CD4-positive, alpha-beta T cell (primary cell): ENCODE measurements around the gene GPSM1. TPM values are rescaled to one million over a fixed set of nuclear protein-coding genes. Genes with fewer than 3 reads are reported as not detected.

Experiments used
- ATAC-seq: fragments of 200-7000 bp; cut with Tn5 transposase; one replicate; pipeline ENCODE4 v1.10.0; 2022; ENCODE audit warnings: mild to moderate bottlenecking; ENCODE audit not compliant: poor library complexity
- CTCF ChIA-PET: fragments of 350-600 bp; sonication (Branson Sonifier 250); formaldehyde crosslinking; loops from one replicate; lab custom pipeline; 2021; ENCODE audit warnings: antibody characterized with exemption, inconsistent platforms; lab: Charles Lee
- POLR2A ChIA-PET: fragments of 350-600 bp; sonication (Branson Sonifier 250); formaldehyde crosslinking; loops from one replicate; lab custom pipeline; 2021; ENCODE audit warnings: antibody characterized with exemption, inconsistent platforms; lab: Charles Lee
- DNase-seq, 14 experiments: peaks; one replicate each; pipeline ENCODE4 v3.0.0-alpha.2; 2013 to 2020; ENCODE audit warnings: mixed read lengths in 2 of 14
- H3K27ac ChIP-seq, 2 donors: one replicate each; pipeline versions ENCODE4 v1.5.1 to v1.7.0; 2013; ENCODE audit warnings: low read length in 2 of 2, low read depth in 1 of 2, mild to moderate bottlenecking in 1 of 2
- H3K27me3 ChIP-seq, 2 experiments: 1 replicate in 1 of 2; 2 replicates in 1 of 2; pipeline versions ENCODE4 v1.6.1 to v1.7.0; 2013; ENCODE audit warnings: low read length in 2 of 2, control low read depth in 1 of 2, mild to moderate bottlenecking in 1 of 2, moderate library complexity in 1 of 2; ENCODE audit not compliant: insufficient read depth in 2 of 2, control insufficient read depth in 1 of 2
- H3K36me3 ChIP-seq: one replicate; pipeline ENCODE4 v1.6.1; 2013; ENCODE audit warnings: low read length, control low read depth; ENCODE audit not compliant: insufficient read depth
- H3K4me1 ChIP-seq: one replicate; pipeline ENCODE4 v1.6.1; 2013; ENCODE audit warnings: low read length, control low read depth; ENCODE audit not compliant: insufficient read depth
- H3K4me3 ChIP-seq: one replicate; pipeline ENCODE4 v1.5.1; 2013; ENCODE audit warnings: mild to moderate bottlenecking, low read length, moderate library complexity
- H3K9me3 ChIP-seq, 2 experiments: 1 replicate in 1 of 2; 2 replicates in 1 of 2; pipeline versions ENCODE4 v1.6.1 to v1.7.0; 2013; ENCODE audit warnings: low read length in 2 of 2, mild to moderate bottlenecking in 2 of 2, control low read depth in 1 of 2, moderate library complexity in 1 of 2; ENCODE audit not compliant: control insufficient read depth in 1 of 2, insufficient read depth in 1 of 2
- H3K27ac Mint-ChIP-seq: one replicate; pipeline ENCODE4 v1.8.0; 2020; ENCODE audit warnings: mixed read lengths
- H3K27me3 Mint-ChIP-seq: one replicate; pipeline ENCODE4 v1.8.0; 2021; ENCODE audit warnings: mixed read lengths
- H3K36me3 Mint-ChIP-seq: one replicate; pipeline ENCODE4 v1.8.0; 2021; ENCODE audit warnings: low read depth, mixed read lengths
- H3K4me1 Mint-ChIP-seq: one replicate; pipeline ENCODE4 v1.8.0; 2021; ENCODE audit warnings: low read depth, mixed read lengths
- H3K4me3 Mint-ChIP-seq: one replicate; pipeline ENCODE4 v1.8.0; 2020; ENCODE audit warnings: mild to moderate bottlenecking, mixed read lengths
- H3K9me3 Mint-ChIP-seq: one replicate; pipeline ENCODE4 v1.8.0; 2020; ENCODE audit warnings: mixed read lengths
- intact Hi-C, 2 experiments: fragments of 100-400 bp; cut with DNase I in 1 of 2; cut with micrococcal nuclease in 1 of 2; formaldehyde crosslinking; loops; one replicate each; pipeline versions ENCODE4 v1.15.1 to v1.9.0; 2023 to 2025; cut with DNase I, micrococcal nuclease
- total RNA-seq, 174 experiments: library from RNA in 2 of 174; stranded (reverse) in 2 of 174; gene quantifications; one replicate each; pipeline ENCODE4 v1.2.3 and lab custom pipeline; 2021 to 2026
- TF ChIP-seq, protein P1 (sequence below): fragments of 200-600 bp; IDR thresholded peaks from one replicate; pipeline ENCODE4 v1.8.0; 2022; ENCODE audit warnings: antibody characterized with exemption, mild to moderate bottlenecking

The GPSM1 gene
- total RNA-seq, 2 experiments from 2014 or later: 7.7 to 8.6 TPM

DNA sequence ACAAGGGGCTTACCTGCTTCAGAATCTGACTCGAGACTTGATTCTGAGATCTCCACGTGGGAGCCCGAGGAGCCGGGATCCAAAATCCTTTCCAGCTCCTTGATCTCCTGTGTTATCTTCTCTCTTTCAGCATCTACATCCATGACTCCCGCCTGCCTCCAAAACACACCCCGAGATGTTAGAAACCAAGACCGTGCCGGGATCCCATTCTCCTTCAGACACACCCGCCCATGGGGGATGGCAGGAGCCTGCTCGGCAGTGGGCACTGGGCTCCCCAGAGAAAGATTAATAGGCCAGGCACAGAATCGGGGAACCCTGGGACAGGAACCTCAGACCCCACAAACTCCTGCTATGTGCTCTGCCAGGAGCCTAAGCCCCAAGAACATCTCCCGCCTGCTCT, 70.9 kb downstream of the GPSM1 start:
- TF ChIP-seq, protein P1, sequence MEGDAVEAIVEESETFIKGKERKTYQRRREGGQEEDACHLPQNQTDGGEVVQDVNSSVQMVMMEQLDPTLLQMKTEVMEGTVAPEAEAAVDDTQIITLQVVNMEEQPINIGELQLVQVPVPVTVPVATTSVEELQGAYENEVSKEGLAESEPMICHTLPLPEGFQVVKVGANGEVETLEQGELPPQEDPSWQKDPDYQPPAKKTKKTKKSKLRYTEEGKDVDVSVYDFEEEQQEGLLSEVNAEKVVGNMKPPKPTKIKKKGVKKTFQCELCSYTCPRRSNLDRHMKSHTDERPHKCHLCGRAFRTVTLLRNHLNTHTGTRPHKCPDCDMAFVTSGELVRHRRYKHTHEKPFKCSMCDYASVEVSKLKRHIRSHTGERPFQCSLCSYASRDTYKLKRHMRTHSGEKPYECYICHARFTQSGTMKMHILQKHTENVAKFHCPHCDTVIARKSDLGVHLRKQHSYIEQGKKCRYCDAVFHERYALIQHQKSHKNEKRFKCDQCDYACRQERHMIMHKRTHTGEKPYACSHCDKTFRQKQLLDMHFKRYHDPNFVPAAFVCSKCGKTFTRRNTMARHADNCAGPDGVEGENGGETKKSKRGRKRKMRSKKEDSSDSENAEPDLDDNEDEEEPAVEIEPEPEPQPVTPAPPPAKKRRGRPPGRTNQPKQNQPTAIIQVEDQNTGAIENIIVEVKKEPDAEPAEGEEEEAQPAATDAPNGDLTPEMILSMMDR: no peak
- Mint-ChIP-seq H3K27me3 (no peaks in the 10 kb centered on the region), H3K4me1 (peaks cover 21% of the 10 kb centered on the region), H3K9me3 (no peaks in the 10 kb centered on the region), H3K4me3 (peak overlapping the region; percentile 88), H3K36me3 (peaks cover 21% of the 10 kb centered on the region), H3K27ac (no peak overlapping the region)
- ATAC-seq (no peak), DNase-seq (no peak)
- intact Hi-C loops: no loop called here
- CTCF ChIA-PET: interaction anchor here (1.5 kb wide), 1 partner anchor 35 kb away, joined by 7 read pairs; the partner anchor contains the start of gene DNLZ
- Histone ChIP-seq H3K4me1 (peaks cover 39% of the 10 kb centered on the region), H3K27ac (no peak overlapping the region), H3K27me3 (no peaks in the 10 kb centered on the region), H3K9me3 (no peaks in the 10 kb centered on the region), H3K36me3 (peaks cover 52% of the 10 kb centered on the region), H3K4me3 (no peak overlapping the region)
- POLR2A ChIA-PET: no interaction called here

DNA sequence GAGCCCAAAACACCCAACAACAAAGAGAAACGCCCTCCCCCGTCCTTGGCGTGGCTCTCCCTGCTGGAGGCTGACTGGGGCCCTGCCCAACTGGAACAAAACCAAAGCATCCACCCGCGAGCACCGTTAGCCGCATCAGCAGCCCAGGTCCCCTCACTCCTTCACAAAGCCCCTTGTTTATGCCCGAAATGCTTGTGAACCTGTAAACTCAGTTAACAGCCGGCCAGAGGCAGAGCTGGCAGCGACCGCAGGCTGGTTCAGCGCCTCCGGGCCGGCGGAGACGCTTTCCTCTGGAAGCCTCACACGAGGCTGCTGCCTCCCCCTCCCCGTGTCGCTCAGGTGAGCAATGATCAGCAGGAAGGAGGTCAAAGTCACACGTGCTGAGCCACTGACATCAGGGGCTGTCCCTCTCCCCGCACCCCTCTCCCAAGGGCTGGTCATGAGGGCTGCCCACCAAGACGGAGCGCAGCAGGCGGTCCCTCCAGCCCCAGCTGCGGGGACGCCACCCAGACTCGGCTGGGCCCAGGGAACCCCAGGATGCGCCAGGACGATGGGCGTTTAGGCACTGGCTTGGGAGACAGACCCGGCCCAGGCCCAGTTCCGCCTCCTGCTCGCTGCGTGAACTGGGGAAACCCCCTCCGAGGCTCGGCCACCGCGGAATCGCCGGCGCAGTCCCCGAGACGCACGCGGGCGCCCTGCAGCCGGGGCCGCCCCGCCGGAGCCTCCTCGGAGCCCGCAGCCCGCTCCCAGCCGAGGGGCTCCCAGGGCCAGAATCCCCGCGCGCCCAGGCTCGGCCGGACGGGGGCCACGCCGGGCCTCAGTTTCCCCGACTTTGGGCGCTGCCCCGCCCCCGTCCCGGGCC, 72.1 kb downstream of the GPSM1 start:
- Mint-ChIP-seq H3K27me3 (no peaks in the 10 kb centered on the region), H3K9me3 (no peaks in the 10 kb centered on the region), H3K36me3 (peaks cover 28% of the 10 kb centered on the region), H3K4me3 (peak overlapping the region; percentile 88), H3K4me1 (peaks cover 32% of the 10 kb centered on the region), H3K27ac (peak overlapping the region; percentile 55)
- Histone ChIP-seq H3K27ac (no peak overlapping the region), H3K4me3 (peak overlapping the region; percentile 72), H3K9me3 (no peaks in the 10 kb centered on the region), H3K36me3 (peaks cover 42% of the 10 kb centered on the region), H3K27me3 (no peaks in the 10 kb centered on the region), H3K4me1 (peaks cover 50% of the 10 kb centered on the region)
- no peak for ATAC-seq
- ChIA-PET POLR2A (interaction anchor here (2.0 to 2.8 kb wide), 2 partner anchors 10 to 36 kb away, joined by 9 to 18 read pairs; partner anchors contain the start of genes DNLZ, ENTR1 and PMPCA), CTCF (interaction anchor here (1.3 to 3.2 kb wide), 2 partner anchors 10 to 36 kb away, joined by 7 to 12 read pairs; partner anchors contain the start of genes DNLZ, ENTR1 and PMPCA)
- TF ChIP-seq, protein P1: no peak
- intact Hi-C loops: loop anchor here in 1 of 2 experiments (1.0 to 10.0 kb wide), 8 partner anchors 11 to 435 kb away; partner anchors contain the start of genes DNLZ, ENTR1, INPP5E and NOTCH1
- DNase-seq: peak in 5 of 14 experiments; percentile 18 to 78 (median 45)

DNA sequence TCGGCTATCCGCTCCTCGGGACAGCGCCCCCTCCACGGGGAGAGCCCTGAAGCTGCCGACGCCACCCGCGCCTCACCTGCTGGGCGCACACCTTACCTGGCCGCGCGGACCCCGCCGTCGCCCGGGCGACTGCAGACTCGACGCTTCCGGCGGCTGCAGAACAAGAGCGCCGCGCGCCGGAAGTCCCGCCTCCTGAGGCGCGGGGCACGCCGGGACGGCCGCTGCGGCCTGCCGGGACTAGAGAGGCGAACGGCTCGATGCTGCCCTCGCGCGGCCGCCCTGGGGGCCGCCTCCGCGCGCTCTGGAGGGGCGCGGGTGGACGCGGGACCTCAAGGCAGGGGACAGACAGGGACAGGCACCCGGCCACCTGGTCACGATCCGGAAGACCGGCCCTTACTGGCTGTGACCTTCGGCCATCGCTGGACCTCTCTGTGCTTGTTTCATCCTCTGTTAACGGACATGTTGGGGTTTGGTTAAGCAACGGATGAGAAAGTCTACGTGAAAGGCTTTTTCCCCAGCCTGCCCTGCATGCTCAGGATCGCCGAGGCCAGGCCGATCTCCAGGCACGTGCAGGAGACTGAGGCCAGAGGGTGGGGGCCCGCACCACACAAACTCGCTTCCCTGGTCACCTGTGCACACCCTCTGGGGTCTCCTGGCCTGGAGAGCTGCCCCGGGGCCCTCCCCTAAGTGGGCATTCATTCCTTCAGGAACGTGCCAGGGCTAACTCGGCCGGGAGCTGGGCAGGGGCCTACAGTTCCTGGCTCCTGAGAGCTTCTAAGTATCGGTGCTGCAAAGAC, 72.9 kb downstream of the GPSM1 start, which contains the start of gene SNAPC4:
Gene SNAPC4 (minus strand): TSS at position 133 of the 797 bp plus-strand sequence. CDS start 1,742 bp downstream, outside the sequence.
- TF ChIP-seq, protein P1: peak; percentile 87
- H3K4me1 Mint-ChIP-seq: peaks cover 41% of the 10 kb centered on the region
- POLR2A ChIA-PET: interaction anchor here (1.2 to 2.8 kb wide), 4 partner anchors 9 to 133 kb away, joined by 3 to 18 read pairs (median 6); partner anchors contain the start of genes DNLZ, ENTR1 and PMPCA

More for the DNA sequence above, 72.9 kb downstream of the GPSM1 start, which contains the start of gene SNAPC4:
- CTCF ChIA-PET: interaction anchor here (1.2 to 3.2 kb wide), 4 partner anchors 10 to 37 kb away, joined by 3 to 12 read pairs (median 6); partner anchors contain the start of genes DNLZ, ENTR1 and PMPCA
- ATAC-seq: peak; percentile 66
- DNase-seq: peak; percentile 75 to 95 (median 86)
- peaks cover 59% of the 10 kb centered on the region for H3K4me1 ChIP-seq
- intact Hi-C loops: loop anchor here in 1 of 2 experiments (1.0 to 10.0 kb wide), 8 partner anchors 10 to 435 kb away; partner anchors contain the start of genes DNLZ, ENTR1, INPP5E and NOTCH1
- peak within 1 kb of the TSS; percentile 55 for H3K27ac Mint-ChIP-seq
- H3K36me3 Mint-ChIP-seq: peaks cover 32% of the 10 kb centered on the region
- no peak within 1 kb of the TSS for H3K27ac ChIP-seq
- peak within 1 kb of the TSS; percentile 72 for H3K4me3 ChIP-seq
- H3K27me3 Mint-ChIP-seq: no peaks in the 10 kb centered on the region
- H3K36me3 ChIP-seq: peaks cover 34% of the 10 kb centered on the region
- H3K4me3 Mint-ChIP-seq: peak within 1 kb of the TSS; percentile 88
- H3K27me3 ChIP-seq: no peaks in the 10 kb centered on the region
- no peaks in the 10 kb centered on the region for H3K9me3 Mint-ChIP-seq
- H3K9me3 ChIP-seq: no peaks in the 10 kb centered on the region
